Raji (cell line): Measurements from ENCODE around the gene SLC25A26.

Source experiments
- POLR2A ChIP-seq: IDR thresholded peaks from 2 replicates; pipeline ENCODE4 v1.6.1; 2011; ENCODE audit warnings: low read depth, low read length, control low read depth; ENCODE audit not compliant: insufficient read depth

Gene SLC25A26

GRCh38 chr3:66400411-66401156, 179.8 kb downstream of the SLC25A26 start:
- no peak for TF ChIP-seq POLR2A

DNA sequence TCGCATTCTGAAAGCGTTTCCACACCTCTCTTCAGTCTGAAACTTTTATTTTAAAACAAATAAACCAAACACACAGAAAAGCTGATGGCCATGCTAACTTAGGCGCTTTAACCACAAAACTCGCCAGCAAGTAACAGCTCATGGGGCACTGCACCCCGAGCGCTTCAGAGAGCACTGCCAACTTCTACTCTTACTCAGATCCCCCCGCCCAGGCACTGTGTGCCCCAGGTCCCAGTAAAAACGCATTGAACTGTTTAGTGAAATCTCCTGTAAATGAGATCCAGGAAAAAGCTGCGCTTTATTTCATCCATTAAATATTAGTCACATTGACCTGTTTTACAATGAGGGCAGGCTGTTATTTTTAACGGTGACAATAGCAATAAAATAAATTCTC, 180.4 kb downstream of the SLC25A26 start:
- no peak for TF ChIP-seq POLR2A

DNA sequence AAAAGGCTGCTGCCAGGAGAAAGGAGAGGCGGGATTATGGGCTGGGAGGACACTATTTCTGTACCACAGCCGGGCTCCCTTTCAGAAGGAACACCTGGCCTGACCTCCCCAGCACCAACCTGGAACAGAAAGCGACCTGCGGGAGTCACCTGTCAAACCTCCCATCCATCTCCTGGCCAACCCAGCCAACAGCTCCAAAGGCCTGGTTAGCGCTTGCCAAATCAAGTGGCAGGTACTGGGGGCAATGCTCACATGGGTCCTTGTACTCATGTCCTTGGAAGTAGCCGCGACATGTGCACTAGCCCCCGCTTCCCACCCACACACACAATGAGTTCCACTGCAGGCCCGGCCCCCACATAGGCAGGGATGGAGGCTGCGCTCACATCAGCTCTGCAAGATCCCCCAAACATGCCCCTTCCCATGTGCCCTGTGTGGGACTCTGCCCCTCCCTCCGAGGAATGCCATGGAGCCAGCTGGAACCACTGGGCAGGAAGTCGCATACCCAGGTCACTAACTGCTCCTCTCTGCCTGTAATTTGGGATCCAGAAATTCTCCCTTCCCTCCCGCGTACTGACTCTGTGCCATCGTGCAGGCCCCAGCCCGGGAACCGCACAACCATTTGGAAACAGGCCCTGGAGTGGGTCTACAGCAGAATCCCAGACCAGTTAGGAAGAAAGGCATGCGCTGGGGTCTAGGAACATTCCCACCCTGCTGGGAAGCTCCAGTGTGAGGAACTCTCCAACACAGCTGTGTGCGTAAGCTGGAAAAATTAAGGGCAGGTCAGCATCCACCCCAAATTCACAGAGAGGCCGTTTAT, 181.1 kb downstream of the SLC25A26 start:
- TF ChIP-seq POLR2A, result no peak

DNA sequence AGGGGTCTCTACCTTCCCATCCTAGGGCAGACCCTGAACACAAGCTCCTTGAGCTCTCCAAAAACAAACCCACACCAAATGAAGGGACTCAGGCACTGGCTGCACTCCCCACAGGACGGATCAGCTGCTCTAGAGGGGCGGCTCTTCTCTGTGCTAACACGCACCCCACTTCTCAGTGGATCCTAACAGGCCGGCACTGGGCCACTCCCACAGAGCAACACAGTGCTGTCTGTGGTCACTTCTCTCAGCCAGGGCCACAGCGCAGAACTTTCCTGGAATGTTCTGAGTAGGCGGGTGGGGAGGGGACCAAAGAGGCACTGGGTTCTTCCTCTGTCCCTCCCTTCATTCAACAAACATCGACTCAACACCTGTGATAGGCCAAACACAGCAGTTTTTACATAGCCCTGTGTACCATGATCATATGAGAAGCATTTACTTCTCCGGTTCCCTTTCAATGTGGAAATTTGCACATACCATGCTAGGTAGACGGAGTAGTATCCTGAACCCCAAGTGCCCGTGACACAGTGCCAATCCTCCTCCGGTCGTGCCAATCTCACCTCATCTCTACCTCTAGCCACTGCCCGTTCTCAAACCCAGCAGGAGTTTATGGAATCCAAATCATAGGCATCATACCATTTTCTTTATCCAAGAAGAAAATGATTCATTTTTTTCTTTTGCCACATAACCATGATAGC, 181.9 kb downstream of the SLC25A26 start:
- TF ChIP-seq POLR2A, result no peak

DNA sequence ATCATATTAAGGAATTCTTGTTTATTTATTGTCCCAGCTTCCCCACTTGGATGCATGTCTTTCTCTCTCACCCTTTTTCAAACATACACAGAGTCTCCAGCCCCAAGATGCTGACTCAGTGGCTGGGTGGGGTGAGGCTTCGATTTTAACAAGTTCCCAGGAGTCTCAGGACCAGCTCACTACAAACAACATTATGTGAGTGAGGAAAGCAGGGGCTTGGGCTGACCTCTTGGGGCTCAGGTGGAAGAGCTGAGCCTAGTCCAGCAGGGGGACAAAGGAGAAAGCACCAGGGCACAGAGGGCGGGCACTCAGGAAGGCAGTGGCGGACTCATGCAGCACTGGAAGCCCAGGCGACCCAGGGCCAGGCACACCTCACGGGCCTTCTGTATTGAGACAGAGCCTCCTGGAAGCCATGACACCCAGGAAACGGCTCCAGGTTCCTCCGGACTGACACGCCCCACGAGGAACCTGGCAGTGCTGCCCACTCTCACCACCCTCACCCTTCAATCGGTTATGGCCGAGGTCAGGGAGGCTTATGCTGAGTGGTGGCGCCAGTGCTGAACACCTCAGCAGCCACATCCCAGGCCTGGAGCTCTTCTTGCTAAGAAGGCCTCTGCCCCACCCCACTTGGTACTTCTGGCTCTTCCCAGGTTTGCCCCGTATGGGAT, 182.7 kb downstream of the SLC25A26 start:
- TF ChIP-seq POLR2A, result no peak

GRCh38 chr3:66404197-66404596, 183.4 kb downstream of the SLC25A26 start:
- no peak for TF ChIP-seq POLR2A

DNA sequence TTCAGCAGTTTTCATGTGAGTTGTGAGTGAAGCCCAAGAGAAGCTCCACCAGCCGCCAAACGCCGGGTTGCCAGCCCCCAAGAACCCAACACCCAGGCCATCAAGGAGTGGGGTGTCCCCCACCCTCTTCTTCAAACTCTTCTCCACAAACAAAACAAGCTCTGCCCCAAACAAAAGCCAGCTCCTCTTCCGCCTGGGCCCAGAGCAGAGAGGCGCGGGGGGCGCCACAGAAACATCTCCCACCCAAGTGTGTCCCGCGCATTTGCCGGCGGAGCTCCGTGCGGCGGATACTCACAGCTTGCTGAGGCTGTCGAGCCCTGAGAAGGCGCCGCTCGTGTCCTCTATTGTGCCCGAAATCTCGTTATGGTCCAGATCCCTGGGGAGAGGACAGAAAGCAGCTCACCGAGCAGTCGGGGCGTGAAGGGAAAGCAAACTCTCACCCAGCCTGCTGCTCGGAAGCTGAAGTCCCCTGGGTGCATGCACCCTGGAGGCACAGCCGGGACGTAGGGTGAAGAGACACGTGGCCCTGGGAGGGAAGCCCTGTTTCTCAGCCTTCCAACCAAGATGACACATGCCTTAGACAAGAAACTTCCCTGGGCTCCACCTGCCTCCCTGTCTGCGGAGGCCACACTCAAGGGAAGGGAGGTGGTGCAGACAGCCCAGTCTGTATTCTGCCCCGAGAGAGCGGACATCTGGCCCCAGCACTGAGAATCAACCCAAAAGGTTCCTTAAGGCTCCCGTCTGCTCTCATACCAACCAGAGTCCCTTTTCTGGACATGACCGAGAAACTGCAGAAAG, 184.3 kb downstream of the SLC25A26 start:
- no peak for TF ChIP-seq POLR2A

GRCh38 chr3:66405701-66406091, 184.9 kb downstream of the SLC25A26 start:
- no peak for TF ChIP-seq POLR2A

- no peak for TF ChIP-seq POLR2A
These were observed 185.4 kb downstream of the SLC25A26 start for GRCh38 chr3:66406163-66406562.

- TF ChIP-seq POLR2A, result no peak
These were observed 186.2 kb downstream of the SLC25A26 start for GRCh38 chr3:66406831-66407610.

- TF ChIP-seq POLR2A, result no peak
These were observed 186.9 kb downstream of the SLC25A26 start for GRCh38 chr3:66407611-66408218.

GRCh38 chr3:66409771-66410754, 189.3 kb downstream of the SLC25A26 start:
- TF ChIP-seq POLR2A, result no peak

- TF ChIP-seq POLR2A, result no peak
These were observed 190.2 kb downstream of the SLC25A26 start for GRCh38 chr3:66410976-66411375.

GRCh38 chr3:66411474-66411873, 190.7 kb downstream of the SLC25A26 start:
- no peak for TF ChIP-seq POLR2A
